Neuronal stem cell (in vitro differentiated cells): ENCODE results near the gene CIAO1.

Experiments
- DNase-seq: peaks from one replicate; pipeline ENCODE4 v3.0.0-alpha.2; 2013; ENCODE audit warnings: low spot score
- H2AFZ ChIP-seq: one replicate; pipeline ENCODE4 v1.6.1; 2013; ENCODE audit warnings: mild to moderate bottlenecking, low read length, inconsistent platforms
- H2AK5ac ChIP-seq: 2 replicates; pipeline ENCODE4 v1.6.1; 2013; ENCODE audit warnings: low read depth, mild to moderate bottlenecking, inconsistent platforms, low read length, moderate library complexity, mixed read lengths
- H2BK120ac ChIP-seq: 2 replicates; pipeline ENCODE4 v1.6.1; 2013; ENCODE audit warnings: low read depth, mild to moderate bottlenecking, inconsistent platforms, low read length, moderate library complexity, mixed read lengths
- H2BK12ac ChIP-seq: one replicate; pipeline ENCODE4 v1.6.1; 2013; ENCODE audit warnings: low read length, inconsistent platforms
- H2BK15ac ChIP-seq: 2 replicates; pipeline ENCODE4 v1.6.1; 2013; ENCODE audit warnings: mild to moderate bottlenecking, low read length, inconsistent platforms, mixed read lengths
- H2BK5ac ChIP-seq: one replicate; pipeline ENCODE4 v1.6.1; 2013; ENCODE audit warnings: inconsistent platforms, mild to moderate bottlenecking, low read length, moderate library complexity
- H3K14ac ChIP-seq: one replicate; pipeline ENCODE4 v1.6.1; 2013; ENCODE audit warnings: low read length, inconsistent platforms
- H3K18ac ChIP-seq: 2 replicates; pipeline ENCODE4 v1.6.1; 2013; ENCODE audit warnings: low read length, inconsistent platforms
- H3K23ac ChIP-seq: 2 replicates; pipeline ENCODE4 v1.6.1; 2013; ENCODE audit warnings: low read depth, mild to moderate bottlenecking, mixed read lengths, low read length, inconsistent platforms; ENCODE audit not compliant: poor library complexity
- H3K27ac ChIP-seq: replicated peaks from 3 replicates; pipeline ENCODE4 v1.5.1; 2013; ENCODE audit warnings: low read length, inconsistent platforms
- H3K27me3 ChIP-seq, 3 experiments: 2 replicates each; pipeline ENCODE4 v1.6.1; 2013; ENCODE audit warnings: low read length in 3 of 3, mild to moderate bottlenecking in 2 of 3, inconsistent platforms in 1 of 3, low read depth in 1 of 3, mixed read lengths in 1 of 3, moderate library complexity in 1 of 3; ENCODE audit not compliant: control insufficient read depth in 3 of 3, insufficient read depth in 3 of 3
- H3K36me3 ChIP-seq, 2 donors: replicated peaks in 1 of 2; 2 replicates each; pipeline ENCODE4 v1.6.1; 2013; ENCODE audit warnings: low read length in 2 of 2; ENCODE audit not compliant: control insufficient read depth in 2 of 2, insufficient read depth in 2 of 2
- H3K4ac ChIP-seq: 2 replicates; pipeline ENCODE4 v1.6.1; 2013; ENCODE audit warnings: inconsistent platforms, mild to moderate bottlenecking, low read length, moderate library complexity
- H3K4me1 ChIP-seq, 2 donors: 1 replicate in 1 of 2; 2 replicates in 1 of 2; pipeline ENCODE4 v1.6.1; 2013; ENCODE audit warnings: low read length in 2 of 2, low read depth in 1 of 2; ENCODE audit not compliant: control insufficient read depth in 2 of 2, insufficient read depth in 1 of 2
- H3K4me2 ChIP-seq: one replicate; pipeline ENCODE4 v1.6.1; 2013; ENCODE audit warnings: mild to moderate bottlenecking, low read length, inconsistent platforms; ENCODE audit not compliant: insufficient read depth, poor library complexity, severe bottlenecking
- H3K4me3 ChIP-seq, 2 donors: 2 replicates each; pipeline ENCODE4 v1.5.1; 2013; ENCODE audit warnings: low read length in 2 of 2, mild to moderate bottlenecking in 2 of 2, inconsistent platforms in 1 of 2, moderate library complexity in 1 of 2
- H3K79me1 ChIP-seq: one replicate; pipeline ENCODE4 v1.6.1; 2013; ENCODE audit warnings: low read depth, mild to moderate bottlenecking, inconsistent platforms, low read length, moderate library complexity
- H3K9ac ChIP-seq: one replicate; pipeline ENCODE4 v1.6.1; 2013; ENCODE audit warnings: mild to moderate bottlenecking, low read depth, low read length, inconsistent platforms; ENCODE audit not compliant: poor library complexity
- H3K9me3 ChIP-seq, 2 donors: replicated peaks in 1 of 2; 2 replicates each; pipeline versions ENCODE3 to v1.6.1; 2013; ENCODE audit warnings: low read length in 2 of 2, mild to moderate bottlenecking in 2 of 2, inconsistent platforms in 1 of 2, low read depth in 1 of 2, mixed read lengths in 1 of 2, moderate library complexity in 1 of 2; ENCODE audit not compliant: control insufficient read depth in 2 of 2, insufficient read depth in 1 of 2
- H4K8ac ChIP-seq: one replicate; pipeline ENCODE4 v1.6.1; 2013; ENCODE audit warnings: low read depth, mild to moderate bottlenecking, inconsistent platforms, low read length, moderate library complexity
- H4K91ac ChIP-seq: one replicate; pipeline ENCODE4 v1.6.1; 2013; ENCODE audit warnings: low read length, low read depth, mild to moderate bottlenecking, inconsistent platforms; ENCODE audit not compliant: poor library complexity
- WGBS, 2 donors: extraction: QIAGEN DNeasy Blood & Tissue Kit; methylation state at CpG; one replicate each; pipeline ENCODE4 v1.1.7; 2013; ENCODE audit warnings: missing lambda C conversion rate in 2 of 2, mixed read lengths in 1 of 2; ENCODE audit not compliant: insufficient read length in 2 of 2, insufficient replicate concordance in 1 of 2; ENCODE audit errors: extremely low coverage in 2 of 2; 5-methylcytosine and 5-hydroxymethylcytosine counted together

The CIAO1 gene

GRCh38 chr2:96274355-96275056, 8.5 kb downstream of the CIAO1 start:
- no peak overlapping the region for H4K91ac ChIP-seq
- no peak overlapping the region for H3K14ac ChIP-seq
- H2BK120ac ChIP-seq, result no peak overlapping the region
- WGBS, 2 donors, result no CpG with 5 or more reads among the region's 7 CpGs
- no peak overlapping the region for H4K8ac ChIP-seq
- H3K9me3 ChIP-seq, result no peaks in the 10 kb centered on the region
- no peak overlapping the region for H3K27ac ChIP-seq
- H2BK15ac ChIP-seq, result no peak overlapping the region
- H3K79me1 ChIP-seq, result no peaks in the 10 kb centered on the region
- no peak overlapping the region for H3K4me3 ChIP-seq
- H3K27me3 ChIP-seq, result no peaks in the 10 kb centered on the region
- H2AK5ac ChIP-seq, result no peak overlapping the region
- DNase-seq, result no peak
- no peak overlapping the region for H3K4me2 ChIP-seq
- no peaks in the 10 kb centered on the region for H3K4me1 ChIP-seq
- no peak overlapping the region for H2BK5ac ChIP-seq
- no peak overlapping the region for H3K23ac ChIP-seq
- no peak overlapping the region for H3K18ac ChIP-seq
- H3K9ac ChIP-seq, result peak overlapping the region; percentile 35
- H3K36me3 ChIP-seq, result peaks cover 50 to 91% of the 10 kb centered on the region in 2 donors
- no peak overlapping the region for H2AFZ ChIP-seq
- no peak overlapping the region for H2BK12ac ChIP-seq
- H3K4ac ChIP-seq, result no peak overlapping the region

GRCh38 chr2:96276787-96277499, 10.9 kb downstream of the CIAO1 start:
- no CpG with 5 or more reads among the region's 21 CpGs for WGBS, 2 donors
- Histone ChIP-seq H3K27me3 (no peaks in the 10 kb centered on the region), H4K91ac (no peak overlapping the region), H3K79me1 (no peaks in the 10 kb centered on the region), H2AK5ac (no peak overlapping the region), H3K36me3 (peaks cover 58 to 95% of the 10 kb centered on the region in 2 donors), H3K9me3 (no peaks in the 10 kb centered on the region), H4K8ac (peak overlapping the region; percentile 9), H2AFZ (no peak overlapping the region), H2BK15ac (no peak overlapping the region), H3K4me2 (no peak overlapping the region), H3K18ac (no peak overlapping the region), H3K9ac (no peak overlapping the region), H3K4me3 (no peak overlapping the region), H2BK12ac (no peak overlapping the region), H3K14ac (no peak overlapping the region), H3K4ac (no peak overlapping the region), H3K4me1 (no peaks in the 10 kb centered on the region), H3K27ac (no peak overlapping the region), H3K23ac (peak overlapping the region; percentile 82), H2BK120ac (no peak overlapping the region), H2BK5ac (peak overlapping the region; percentile 34)
- DNase-seq, result no peak

GRCh38 chr2:96287273-96287856, 21.3 kb downstream of the CIAO1 start:
- Histone ChIP-seq H3K36me3 (peaks cover 91 to 99% of the 10 kb centered on the region in 2 donors), H4K91ac (no peak overlapping the region), H3K4me1 (no peaks in the 10 kb centered on the region), H3K4ac (no peak overlapping the region), H2BK15ac (no peak overlapping the region), H3K4me2 (no peak overlapping the region), H3K27me3 (no peaks in the 10 kb centered on the region), H3K4me3 (no peak overlapping the region), H2BK120ac (no peak overlapping the region), H2BK5ac (no peak overlapping the region), H2AK5ac (no peak overlapping the region), H4K8ac (no peak overlapping the region), H3K18ac (no peak overlapping the region), H3K23ac (no peak overlapping the region), H2BK12ac (no peak overlapping the region), H2AFZ (no peak overlapping the region), H3K79me1 (no peaks in the 10 kb centered on the region), H3K9me3 (no peaks in the 10 kb centered on the region), H3K27ac (no peak overlapping the region), H3K14ac (no peak overlapping the region), H3K9ac (no peak overlapping the region)
- WGBS, 2 donors, result no CpG with 5 or more reads among the region's 6 CpGs
- no peak for DNase-seq

GRCh38 chr2:96291751-96292150, 25.7 kb downstream of the CIAO1 start:
- Histone ChIP-seq H2AFZ (no peak overlapping the region), H3K36me3 (peaks cover 75 to 100% of the 10 kb centered on the region in 2 donors)
- no peak for DNase-seq

More at GRCh38 chr2:96291751-96292150, 25.7 kb downstream of the CIAO1 start:
- Histone ChIP-seq H3K14ac (no peak overlapping the region), H2BK12ac (no peak overlapping the region), H3K18ac (no peak overlapping the region), H2AK5ac (no peak overlapping the region), H4K91ac (no peak overlapping the region), H2BK5ac (no peak overlapping the region), H3K9ac (no peak overlapping the region), H2BK120ac (no peak overlapping the region), H4K8ac (no peak overlapping the region), H3K23ac (no peak overlapping the region), H3K4me2 (no peak overlapping the region), H3K9me3 (no peaks in the 10 kb centered on the region), H3K4me3 (no peak overlapping the region), H3K4ac (no peak overlapping the region), H3K79me1 (no peaks in the 10 kb centered on the region), H2BK15ac (no peak overlapping the region), H3K27me3 (no peaks in the 10 kb centered on the region), H3K4me1 (no peaks in the 10 kb centered on the region), H3K27ac (no peak overlapping the region)
- no CpG with 5 or more reads among the region's 5 CpGs for WGBS, 2 donors
